G401 (cell line): ENCODE measurements around the gene OPALIN. TPM values are rescaled to one million over a fixed set of nuclear protein-coding genes. Genes with fewer than 3 reads are reported as not detected.

ENCODE experiments used
- DNase-seq: peaks from one replicate; pipeline ENCODE4 v3.0.0-alpha.2; 2015; ENCODE audit warnings: low spot score
- in situ Hi-C: cut with HindIII; loops from 2 replicates; pipeline ENCODE4 v1.10.0; 2016; ENCODE audit warnings: low sequenced_read_pairs, mixed read lengths
- total RNA-seq: library from RNA; depleted of rRNA; stranded (reverse); fragments of >200 nt; shearing (Covaris generic); gene quantifications from 2 replicates; pipeline ENCODE4 v1.2.3, GENCODE V29; 2014

Gene OPALIN
- total RNA-seq, 1 experiment from 2014 or later: not detected

DNA sequence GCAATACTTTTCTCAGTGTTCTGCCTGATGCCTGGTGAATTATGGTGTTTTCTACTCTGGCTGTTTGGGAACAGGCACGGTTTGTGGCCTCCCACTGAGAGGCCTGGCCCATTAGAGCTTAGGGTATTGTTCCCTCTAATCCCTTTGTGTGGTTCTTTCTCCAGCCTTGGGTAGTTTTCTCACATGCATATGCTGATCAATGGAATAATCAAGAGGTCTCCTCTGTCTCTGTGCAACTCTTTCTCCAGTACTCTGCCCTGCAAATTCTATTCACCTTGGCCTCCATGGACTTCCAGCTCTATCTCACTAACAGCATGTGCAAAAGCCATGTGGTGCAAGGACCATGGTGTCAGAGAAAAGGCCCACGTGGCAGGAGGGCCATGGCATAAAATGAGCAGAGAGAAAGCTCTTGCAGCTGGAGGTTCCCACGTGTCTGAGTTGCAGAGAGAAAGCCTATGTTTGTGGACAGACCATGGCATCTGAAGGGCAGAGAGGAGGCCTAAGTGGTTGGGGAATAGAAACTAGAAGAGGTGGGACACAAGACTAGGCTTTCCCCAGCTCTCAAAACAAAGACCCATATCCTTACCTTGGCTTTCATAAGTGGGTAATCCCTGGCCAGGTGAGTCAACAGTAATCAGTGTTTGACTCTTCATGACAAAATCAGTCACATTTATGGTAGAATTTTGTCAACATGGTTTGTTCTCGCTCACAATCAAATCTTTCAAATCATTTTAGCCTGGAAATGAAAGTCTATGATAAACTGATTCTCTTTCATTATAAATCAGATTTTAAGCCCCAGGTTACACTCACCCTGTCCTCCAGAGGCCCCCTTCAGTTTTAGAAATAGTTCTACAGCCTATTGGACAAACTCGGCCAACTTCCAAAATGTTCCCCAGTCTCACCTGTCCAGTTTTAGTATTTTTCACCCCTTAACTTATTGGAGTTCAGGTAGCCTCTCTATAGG is 17.3 kb downstream of the OPALIN start:
- in situ Hi-C loops: no loop called here
- DNase-seq: no peak

DNA sequence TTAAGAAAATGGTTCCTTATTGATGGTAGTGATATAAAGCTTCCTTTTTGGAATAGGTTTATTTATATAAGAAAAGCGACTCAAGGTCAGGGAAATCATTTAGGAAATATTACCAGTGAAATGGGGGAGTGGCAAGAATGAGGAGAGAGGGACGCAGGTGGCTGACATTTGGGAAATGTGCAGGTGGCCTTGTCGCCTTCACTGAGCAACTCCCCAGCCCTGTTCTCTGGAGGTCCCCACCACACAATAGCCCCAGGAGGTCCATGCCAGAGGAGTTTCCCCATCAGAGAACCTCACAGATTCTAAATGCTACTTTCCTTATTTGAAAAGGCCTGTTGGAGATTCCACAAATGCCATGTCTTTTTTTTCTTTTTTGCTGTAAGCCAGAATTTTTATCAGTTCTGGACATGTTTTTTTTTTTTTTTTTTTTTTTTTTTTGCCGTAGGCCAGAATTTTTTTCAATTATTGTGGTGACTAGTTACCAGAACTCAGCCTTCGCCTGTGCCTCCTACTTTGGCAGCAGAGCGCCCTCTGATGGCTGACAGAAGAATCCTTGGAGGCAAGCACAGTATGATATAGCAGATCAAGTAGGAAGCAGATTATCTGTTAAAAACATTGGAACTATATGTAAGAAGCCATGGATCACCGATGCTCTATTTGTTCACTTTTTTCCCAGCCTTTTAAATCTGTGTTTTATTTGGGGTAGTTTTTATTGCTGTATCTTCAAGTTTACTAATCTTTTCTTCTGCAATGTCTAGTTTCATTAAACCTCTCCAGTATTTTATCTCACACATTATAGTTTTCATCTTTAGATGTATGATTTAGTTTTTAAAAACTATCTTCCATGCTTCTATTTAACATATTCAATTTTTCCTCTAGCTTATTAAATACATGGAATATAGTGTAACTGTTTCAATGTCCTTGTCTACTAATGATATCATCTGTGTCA is 18.6 kb downstream of the OPALIN start:
- peak; percentile 33 for DNase-seq
- in situ Hi-C loops: no loop called here

DNA sequence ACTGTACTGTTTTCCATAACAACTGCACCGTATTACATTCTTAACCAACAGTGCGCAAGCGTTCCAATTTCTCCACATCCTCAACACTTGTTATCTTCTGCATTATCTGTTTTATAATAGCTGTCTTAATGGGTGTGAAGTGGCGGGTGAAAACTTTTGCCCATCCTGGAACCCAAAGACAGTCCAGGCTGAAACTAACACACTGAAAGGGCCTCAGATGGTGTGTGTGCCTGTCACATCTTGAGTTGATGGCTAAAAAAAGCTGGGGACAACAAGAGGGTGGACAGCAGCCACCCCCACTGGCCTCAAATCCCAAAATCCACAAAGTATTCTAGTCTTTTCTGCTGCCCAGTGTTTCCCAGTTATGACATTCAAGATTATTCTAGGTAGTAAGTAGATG is 19.4 kb downstream of the OPALIN start:
- in situ Hi-C loops: no loop called here
- DNase-seq: no peak

- no peak for DNase-seq
- in situ Hi-C loops: no loop called here
Observed at GRCh38 chr10:96338279-96338925, 20.4 kb downstream of the OPALIN start.

GRCh38 chr10:96337106-96337505 is 21.7 kb downstream of the OPALIN start:
- DNase-seq: no peak
- in situ Hi-C loops: no loop called here

GRCh38 chr10:96334616-96335526 is 23.9 kb downstream of the OPALIN start:
- peak; percentile 72 for DNase-seq
- in situ Hi-C loops: no loop called here

- no peak for DNase-seq
- in situ Hi-C loops: no loop called here
Observed at GRCh38 chr10:96333101-96333500, 25.7 kb downstream of the OPALIN start.

- DNase-seq: no peak
- in situ Hi-C loops: no loop called here
Observed at GRCh38 chr10:96327462-96327861, 31.3 kb downstream of the OPALIN start.

DNA sequence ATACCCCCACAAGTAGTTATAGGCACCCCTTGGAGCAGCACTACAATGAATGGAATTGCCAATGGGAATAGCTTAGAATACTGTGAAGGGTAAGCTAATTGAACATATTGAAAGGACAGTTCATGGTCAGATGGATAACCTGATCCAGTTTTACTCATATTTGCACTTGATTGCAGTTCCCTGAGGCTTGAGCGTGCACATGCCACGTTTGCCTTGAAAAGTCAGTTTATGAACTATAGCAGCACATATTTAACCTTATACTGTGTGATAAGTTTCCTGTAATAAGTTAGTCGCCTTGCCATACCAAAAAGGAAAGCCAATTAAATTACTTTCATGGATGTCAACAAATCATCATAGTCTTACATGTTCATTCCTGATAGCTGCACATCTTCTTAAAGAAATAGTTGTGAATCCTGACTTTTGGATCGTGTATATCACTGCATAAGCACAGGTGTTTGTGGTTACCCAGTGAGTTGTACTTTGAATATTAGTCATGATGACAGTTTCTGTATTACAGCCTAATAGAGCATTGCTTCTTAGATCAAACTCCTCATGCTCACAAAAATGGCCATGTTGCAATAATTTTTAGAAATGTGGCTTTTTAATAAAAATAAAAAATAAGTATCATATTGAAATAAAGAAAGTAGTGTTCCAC is 33.0 kb downstream of the OPALIN start:
- no peak for DNase-seq
- in situ Hi-C loops: no loop called here

GRCh38 chr10:96324447-96324846 is 34.4 kb downstream of the OPALIN start:
- no peak for DNase-seq
- in situ Hi-C loops: no loop called here

- in situ Hi-C loops: no loop called here
- no peak for DNase-seq
Observed at GRCh38 chr10:96322275-96322674, 36.5 kb downstream of the OPALIN start.

DNA sequence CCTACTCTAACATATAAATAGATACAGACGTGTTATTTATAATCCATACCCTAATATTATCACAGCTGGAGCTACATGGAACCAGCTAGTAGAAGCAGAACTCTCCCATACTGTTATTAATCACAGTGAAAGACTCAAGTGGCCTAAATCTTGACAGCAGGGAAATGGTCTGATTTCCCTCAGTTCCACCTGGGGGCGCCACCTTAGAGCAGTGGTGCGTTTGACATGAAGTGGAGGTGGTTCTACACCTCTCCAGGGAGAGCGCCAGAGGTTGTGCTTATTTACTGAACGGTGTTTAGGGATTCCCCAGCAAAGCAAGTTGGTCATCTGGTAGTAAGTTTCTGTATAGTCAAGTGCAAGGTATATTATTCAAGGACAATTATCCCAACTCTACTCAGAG is 37.0 kb downstream of the OPALIN start:
- DNase-seq: no peak
- in situ Hi-C loops: no loop called here

DNA sequence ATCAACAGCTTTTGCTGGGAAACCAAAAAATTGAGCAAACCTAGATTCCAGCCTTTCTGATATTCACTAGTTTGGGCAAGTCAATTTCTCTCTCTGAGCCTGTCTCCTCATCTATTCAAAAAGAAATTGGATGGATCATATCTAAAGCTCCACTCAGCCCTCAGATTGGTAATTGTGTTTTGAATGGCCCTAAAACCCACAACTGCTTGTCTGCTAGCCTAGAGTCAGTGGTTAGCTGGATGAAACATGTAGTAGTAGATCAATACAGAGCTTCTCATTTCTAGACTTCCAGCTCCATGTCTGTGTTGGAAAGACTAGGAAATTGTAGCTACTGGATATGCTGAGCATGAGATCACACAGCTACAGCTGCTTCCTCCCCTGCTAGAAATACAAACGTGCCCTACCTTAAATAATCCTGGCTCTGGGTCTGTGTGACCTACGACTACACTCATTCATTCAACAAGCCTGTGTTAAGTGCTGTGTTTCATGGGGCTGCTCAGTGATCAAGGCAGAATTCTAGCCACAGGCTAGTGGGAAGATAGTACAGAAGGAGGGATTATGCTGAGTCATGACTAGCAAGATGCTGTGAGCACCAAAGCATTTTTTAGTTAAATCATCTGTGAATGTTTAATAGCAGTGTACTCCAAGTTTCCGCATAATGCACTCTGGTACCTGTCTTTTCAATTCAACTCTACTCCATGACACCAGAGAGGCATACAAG is 38.9 kb downstream of the OPALIN start:
- DNase-seq: no peak
- in situ Hi-C loops: no loop called here

DNA sequence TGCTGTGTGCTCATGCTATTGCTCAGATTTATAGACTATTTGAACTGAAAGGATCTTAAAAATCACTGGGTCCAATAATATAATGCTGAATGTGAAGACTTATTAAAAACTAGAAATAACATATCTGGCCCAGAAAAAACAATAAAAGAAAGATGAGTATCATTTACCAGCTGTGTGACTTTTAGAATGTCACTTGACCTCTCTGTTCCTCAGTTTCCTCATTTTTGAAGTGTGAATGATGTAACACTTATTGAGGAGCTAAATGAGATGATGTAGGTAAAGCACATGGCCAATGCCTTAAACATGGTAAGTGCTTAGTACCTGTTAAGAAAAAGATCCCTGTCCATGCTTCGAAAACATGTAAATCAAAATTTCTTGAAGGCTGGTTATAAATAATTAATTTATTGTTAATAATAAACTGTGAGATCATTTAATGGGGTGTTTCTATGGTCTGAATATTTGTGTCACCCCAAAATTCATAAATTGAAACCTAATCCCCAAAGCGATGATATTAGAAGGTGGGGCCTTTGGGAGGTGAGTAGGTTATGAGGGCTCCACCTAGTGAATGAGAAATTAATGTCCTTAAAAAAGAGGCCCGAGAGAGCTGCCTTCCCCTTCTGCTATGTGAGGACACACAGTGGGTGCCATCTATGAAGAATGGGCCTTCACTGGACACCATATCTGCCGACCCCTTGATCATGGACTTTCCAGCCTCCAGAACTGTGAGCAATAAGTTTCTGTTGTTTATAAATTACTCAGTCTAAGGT is 41.6 kb downstream of the OPALIN start:
- in situ Hi-C loops: no loop called here
- no peak for DNase-seq

DNA sequence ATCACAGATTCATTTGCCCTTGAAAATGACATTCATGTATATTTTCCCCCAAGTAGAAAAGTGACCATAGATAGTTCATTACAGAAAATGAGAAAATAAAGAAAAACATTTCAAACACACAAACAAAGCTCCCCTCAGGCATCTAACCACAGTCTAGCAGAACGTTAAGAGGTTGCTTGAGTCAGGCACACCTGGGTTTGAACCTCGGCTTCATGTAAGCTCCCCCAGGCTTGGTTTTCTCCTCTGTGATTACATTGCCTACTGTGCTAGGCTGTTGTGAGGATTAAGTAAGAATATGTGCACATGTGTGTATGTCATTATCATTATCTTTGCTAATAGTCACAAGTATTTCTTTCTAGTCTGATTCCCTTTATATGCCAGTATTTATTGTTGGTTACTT is 45.5 kb downstream of the OPALIN start:
- in situ Hi-C loops: no loop called here
- DNase-seq: no peak

- in situ Hi-C loops: no loop called here
Observed at GRCh38 chr10:96311180-96311715, 47.6 kb downstream of the OPALIN start.

GRCh38 chr10:96310321-96310669 is 48.5 kb downstream of the OPALIN start:
- DNase-seq: no peak
- in situ Hi-C loops: no loop called here

More at GRCh38 chr10:96311180-96311715, 47.6 kb downstream of the OPALIN start:
- no peak for DNase-seq
